ENCODE data around the gene KLHL30. TPM values are rescaled to one million over a fixed set of nuclear protein-coding genes. Genes with fewer than 3 reads are reported as not detected.
A peak's percentile ranks its signal among the peaks of the same experiment; 100 is the strongest.

The KLHL30 gene
- total and polyA plus RNA-seq, 2 experiments from 2014 or later, result 0.07 TPM; not detected in 1

DNA sequence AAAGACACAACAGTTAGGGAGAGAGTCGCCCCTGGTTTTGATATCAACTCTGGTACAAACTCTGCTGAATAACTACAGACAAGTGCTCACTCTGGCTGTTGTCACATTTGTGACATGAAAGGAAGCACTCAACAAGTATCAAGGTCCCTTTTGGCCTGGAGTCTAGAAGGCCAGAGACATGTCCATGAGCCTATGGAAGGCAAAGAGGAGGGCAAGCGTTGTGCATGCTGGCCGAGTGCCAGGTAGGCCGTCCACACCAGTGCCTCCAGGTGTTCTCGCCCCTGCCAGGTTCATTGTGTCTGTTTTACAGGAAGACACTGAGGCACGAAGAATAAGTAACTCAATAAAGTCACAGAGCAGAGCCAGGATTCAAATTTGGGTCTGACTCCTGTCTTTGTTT lies 43.9 kb downstream of the KLHL30 start (continued):
- no peak for TF ChIP-seq NANOG (IDR thresholded peaks at IDR 0.05; ENCODE audit: borderline replicate concordance)
- TF ChIP-seq EZH2phosphoT487 (IDR thresholded peaks at IDR 0.05; ENCODE audit: unreplicated experiment), result no peak
- TF ChIP-seq STAT1 (IDR thresholded peaks at IDR 0.05; ENCODE audit: unreplicated experiment), result no peak
- TF ChIP-seq, protein P1, sequence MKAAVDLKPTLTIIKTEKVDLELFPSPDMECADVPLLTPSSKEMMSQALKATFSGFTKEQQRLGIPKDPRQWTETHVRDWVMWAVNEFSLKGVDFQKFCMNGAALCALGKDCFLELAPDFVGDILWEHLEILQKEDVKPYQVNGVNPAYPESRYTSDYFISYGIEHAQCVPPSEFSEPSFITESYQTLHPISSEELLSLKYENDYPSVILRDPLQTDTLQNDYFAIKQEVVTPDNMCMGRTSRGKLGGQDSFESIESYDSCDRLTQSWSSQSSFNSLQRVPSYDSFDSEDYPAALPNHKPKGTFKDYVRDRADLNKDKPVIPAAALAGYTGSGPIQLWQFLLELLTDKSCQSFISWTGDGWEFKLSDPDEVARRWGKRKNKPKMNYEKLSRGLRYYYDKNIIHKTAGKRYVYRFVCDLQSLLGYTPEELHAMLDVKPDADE (IDR thresholded peaks at IDR 0.05), result no peak
- TF ChIP-seq ZNF331 (CRISPR knock-in tag; IDR thresholded peaks at IDR 0.05; ENCODE audit: low read depth), result no peak
- TF ChIP-seq, protein P2, sequence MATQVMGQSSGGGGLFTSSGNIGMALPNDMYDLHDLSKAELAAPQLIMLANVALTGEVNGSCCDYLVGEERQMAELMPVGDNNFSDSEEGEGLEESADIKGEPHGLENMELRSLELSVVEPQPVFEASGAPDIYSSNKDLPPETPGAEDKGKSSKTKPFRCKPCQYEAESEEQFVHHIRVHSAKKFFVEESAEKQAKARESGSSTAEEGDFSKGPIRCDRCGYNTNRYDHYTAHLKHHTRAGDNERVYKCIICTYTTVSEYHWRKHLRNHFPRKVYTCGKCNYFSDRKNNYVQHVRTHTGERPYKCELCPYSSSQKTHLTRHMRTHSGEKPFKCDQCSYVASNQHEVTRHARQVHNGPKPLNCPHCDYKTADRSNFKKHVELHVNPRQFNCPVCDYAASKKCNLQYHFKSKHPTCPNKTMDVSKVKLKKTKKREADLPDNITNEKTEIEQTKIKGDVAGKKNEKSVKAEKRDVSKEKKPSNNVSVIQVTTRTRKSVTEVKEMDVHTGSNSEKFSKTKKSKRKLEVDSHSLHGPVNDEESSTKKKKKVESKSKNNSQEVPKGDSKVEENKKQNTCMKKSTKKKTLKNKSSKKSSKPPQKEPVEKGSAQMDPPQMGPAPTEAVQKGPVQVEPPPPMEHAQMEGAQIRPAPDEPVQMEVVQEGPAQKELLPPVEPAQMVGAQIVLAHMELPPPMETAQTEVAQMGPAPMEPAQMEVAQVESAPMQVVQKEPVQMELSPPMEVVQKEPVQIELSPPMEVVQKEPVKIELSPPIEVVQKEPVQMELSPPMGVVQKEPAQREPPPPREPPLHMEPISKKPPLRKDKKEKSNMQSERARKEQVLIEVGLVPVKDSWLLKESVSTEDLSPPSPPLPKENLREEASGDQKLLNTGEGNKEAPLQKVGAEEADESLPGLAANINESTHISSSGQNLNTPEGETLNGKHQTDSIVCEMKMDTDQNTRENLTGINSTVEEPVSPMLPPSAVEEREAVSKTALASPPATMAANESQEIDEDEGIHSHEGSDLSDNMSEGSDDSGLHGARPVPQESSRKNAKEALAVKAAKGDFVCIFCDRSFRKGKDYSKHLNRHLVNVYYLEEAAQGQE (IDR thresholded peaks at IDR 0.05; ENCODE audit: unreplicated experiment), result no peak
- TF ChIP-seq JUNB (IDR thresholded peaks at IDR 0.05; ENCODE audit: unreplicated experiment), result no peak
- TF ChIP-seq CREB1 (CRISPR knock-in tag; IDR thresholded peaks at IDR 0.05; ENCODE audit: low read depth), result no peak
- no peak for TF ChIP-seq CTCF (conservative IDR thresholded peaks at IDR 0.05; ENCODE audit: low read depth in 2 of 2)
- no peak for TF ChIP-seq EZH2 (IDR thresholded peaks at IDR 0.05; ENCODE audit: low read depth, unreplicated experiment)

- Histone ChIP-seq H3K4me2 (no peak overlapping the region), H2AFZ (no peak overlapping the region), H3K9me2 (ENCODE audit: insufficient read depth) (no peaks in the 10 kb centered on the region), H3K79me2 (replicated peaks; ENCODE audit: insufficient read depth) (no peaks in the 10 kb centered on the region), H3K27ac (ENCODE audit: low read depth) (peak overlapping the region; percentile 32; the same call in 1 of the 2 replicates), H3K36me3 (ENCODE audit: insufficient read depth) (peaks cover 47% of the 10 kb centered on the region), H3F3A (replicated peaks; ENCODE audit: low read depth) (no peaks in the 10 kb centered on the region), H3K27me3 (ENCODE audit: insufficient read depth) (no peaks in the 10 kb centered on the region), H4K20me1 (replicated peaks; ENCODE audit: insufficient read depth) (peaks cover 11% of the 10 kb centered on the region), H3K4me3 (no peak overlapping the region), H3K4me1 (ENCODE audit: insufficient read depth) (no peaks in the 10 kb centered on the region)
- H3K27me3 Mint-ChIP-seq (ENCODE audit: insufficient read depth, low read depth, poor library complexity), result peaks cover 1% of the 10 kb centered on the region
- DNase-seq (ENCODE audit: low spot score) (no peak), ATAC-seq (no peak)
- peaks cover 98% of the 10 kb centered on the region for H3K36me3 Mint-ChIP-seq (ENCODE audit: low read depth)
- no peak overlapping the region for H3K4me3 Mint-ChIP-seq
- no peaks in the 10 kb centered on the region for H3K4me1 Mint-ChIP-seq
- no peak overlapping the region for H3K27ac Mint-ChIP-seq
- no peaks in the 10 kb centered on the region for H3K9me3 Mint-ChIP-seq
- TF ChIP-seq CREB1 (CRISPR knock-in tag; IDR thresholded peaks at IDR 0.05; ENCODE audit: low read depth) (no peak), EZH2phosphoT487 (IDR thresholded peaks at IDR 0.05; ENCODE audit: unreplicated experiment) (no peak), NANOG (IDR thresholded peaks at IDR 0.05; ENCODE audit: borderline replicate concordance) (no peak), POLR2AphosphoS5 (IDR thresholded peaks at IDR 0.05; ENCODE audit: low read depth) (no peak), CTCF (conservative IDR thresholded peaks at IDR 0.05; ENCODE audit: low read depth in 2 of 2) (no peak), EZH2 (IDR thresholded peaks at IDR 0.05; ENCODE audit: low read depth, unreplicated experiment) (no peak), ZNF114 (CRISPR knock-in tag; IDR thresholded peaks at IDR 0.05) (no peak), STAT1 (IDR thresholded peaks at IDR 0.05; ENCODE audit: unreplicated experiment) (no peak)
- TF ChIP-seq, protein P1 (IDR thresholded peaks at IDR 0.05), result no peak
These were observed 45.4 kb downstream of the KLHL30 start for GRCh38 chr2:238183821-238184220.
